Ovary (tissue), 9 donors: ENCODE data around the gene DSCAM. TPM values are rescaled to one million over a fixed set of nuclear protein-coding genes. Genes with fewer than 3 reads are reported as not detected.

Experiments used
- DNase-seq, 5 donors: peaks; one replicate each; pipeline ENCODE4 v3.0.0-alpha.2; 2019 to 2020
- H3K27ac ChIP-seq, 2 donors: fragments of 200-600 bp; one replicate each; pipeline versions ENCODE4 v1.5.1 to v1.8.0; 2019 to 2022
- H3K27me3 ChIP-seq: fragments of 200-600 bp; one replicate; pipeline ENCODE4 v1.8.0; 2022
- H3K36me3 ChIP-seq: fragments of 200-600 bp; sonication (generic); one replicate; pipeline ENCODE4 v1.5.1; 2019
- H3K4me1 ChIP-seq: one replicate; pipeline ENCODE4 v1.8.1; 2013; ENCODE audit warnings: mild to moderate bottlenecking, moderate library complexity; ENCODE audit not compliant: insufficient read depth
- H3K4me3 ChIP-seq: fragments of 200-600 bp; sonication (generic); one replicate; pipeline ENCODE4 v1.5.1; 2017
- H3K9me3 ChIP-seq, 2 donors: fragments of 200-600 bp in 1 of 2; sonication (generic) in 1 of 2; one replicate each; pipeline versions ENCODE4 v1.5.1 to v1.8.1; 2013 to 2019; ENCODE audit warnings: mild to moderate bottlenecking in 1 of 2, moderate library complexity in 1 of 2
- CTCF ChIP-seq, 3 donors: fragments of 450-650 bp in 2 of 3; fragments of 200-600 bp in 1 of 3; IDR thresholded peaks; one replicate each; pipeline versions ENCODE4 v1.5.1 to v1.8.0; 2016 to 2022; ENCODE audit warnings: antibody characterized with exemption in 3 of 3, mild to moderate bottlenecking in 1 of 3
- EP300 ChIP-seq: sonication (generic); formaldehyde crosslinking; IDR thresholded peaks from one replicate; pipeline ENCODE4 v1.6.1; 2017; ENCODE audit warnings: antibody characterized with exemption
- POLR2A ChIP-seq: fragments of 450-650 bp; IDR thresholded peaks from one replicate; pipeline ENCODE4 v1.6.1; 2017; ENCODE audit warnings: antibody characterized with exemption, mild to moderate bottlenecking, moderate library complexity
- WGBS, 3 donors: extraction: QIAGEN DNeasy Blood & Tissue Kit in 1 of 3; methylation state at CpG; one replicate each; pipeline versions ENCODE4 v1.1.5 to v1.1.7; 2013 to 2017; 5-methylcytosine and 5-hydroxymethylcytosine counted together
- intact Hi-C, 4 donors: fragments of 100-400 bp; cut with DNase I; formaldehyde crosslinking; loops; one replicate each; pipeline versions ENCODE4 v1.11.0 to v1.15.1; 2022 to 2023
- polyA plus RNA-seq, 2 donors: library from polyadenylated mRNA; stranded (reverse); fragments of 200-250 nt in 1 of 2; fragments of 350-450 nt in 1 of 2; fragmentation: Illumina TruSeq in 1 of 2; extraction: RNeasy Lipid Tissue Mini Kit (QIAGEN cat#74804) in 1 of 2; gene quantifications; one replicate each; pipeline ENCODE4 v1.2.3, GENCODE V29; 2013 to 2014
- total RNA-seq, 7 donors: library from RNA; depleted of rRNA in 2 of 7; stranded (reverse); fragments of >200 nt in 2 of 7; fragmentation: NEBNext Ultra II Directional in 3 of 7; extraction: Animal tissue kit (Norgen Biotek cat#: 25700) in 3 of 7; gene quantifications; one replicate each; pipeline versions ENCODE4 v1.1.0 to v1.2.4, GENCODE V29; 2016 to 2023
- donor health status: DM: no; HTN: no; CAD: no; lungs with moderate emphysema.
- donor health status: DM: no; HTN: no; CAD: no.
- donor health status: Bipolar disorder and iron deficiency.
- donor health status: DM: yes; HTN: yes; CAD: no.
- donor health status: DM: no; HTN: no; CAD: no.
- donor health status: DM: yes; HTN: yes; CAD: no.

Gene DSCAM
- total and polyA plus RNA-seq, 9 donors = under 0.01 to 0.12 (median 0.04) TPM; not detected in 5

GRCh38 chr21:40118527-40118926 lies 728.4 kb downstream of the DSCAM start:
- H3K4me1 ChIP-seq = no peaks in the 10 kb centered on the region
- H3K27ac ChIP-seq = no peak overlapping the region
- no peak overlapping the region for H3K4me3 ChIP-seq
- no peak for DNase-seq
- intact Hi-C loops = no loop called here
- no peaks in the 10 kb centered on the region for H3K36me3 ChIP-seq
- H3K27me3 ChIP-seq = no peaks in the 10 kb centered on the region
- H3K9me3 ChIP-seq = no peaks in the 10 kb centered on the region
- no peak for TF ChIP-seq EP300
- TF ChIP-seq CTCF (IDR thresholded peaks at IDR 0.05) = no peak
- TF ChIP-seq POLR2A = no peak
- WGBS, 3 donors = 91 to 97% (median 94%) methylated on average over 9 of the region's 9 CpGs

GRCh38 chr21:40117236-40117635 lies 729.7 kb downstream of the DSCAM start:
- TF ChIP-seq CTCF (IDR thresholded peaks at IDR 0.05) (no peak), POLR2A (no peak), EP300 (no peak)
- WGBS, 3 donors = 90 to 91% (median 91%) methylated on average over 4 of the region's 4 CpGs

GRCh38 chr21:40115775-40116174 lies 731.2 kb downstream of the DSCAM start:
- DNase-seq = no peak
- H3K27me3 ChIP-seq = no peaks in the 10 kb centered on the region
- no peaks in the 10 kb centered on the region for H3K36me3 ChIP-seq
- no peaks in the 10 kb centered on the region for H3K4me1 ChIP-seq
- intact Hi-C loops = no loop called here
- no peaks in the 10 kb centered on the region for H3K9me3 ChIP-seq
- TF ChIP-seq CTCF (IDR thresholded peaks at IDR 0.05) (no peak), EP300 (no peak), POLR2A (no peak)
- no peak overlapping the region for H3K27ac ChIP-seq
- no peak overlapping the region for H3K4me3 ChIP-seq

More at GRCh38 chr21:40117236-40117635, 729.7 kb downstream of the DSCAM start:
- no peaks in the 10 kb centered on the region for H3K9me3 ChIP-seq
- intact Hi-C loops = no loop called here
- H3K4me3 ChIP-seq = no peak overlapping the region
- no peaks in the 10 kb centered on the region for H3K4me1 ChIP-seq
- H3K36me3 ChIP-seq = no peaks in the 10 kb centered on the region
- no peak overlapping the region for H3K27ac ChIP-seq
- H3K27me3 ChIP-seq = no peaks in the 10 kb centered on the region
- DNase-seq = no peak

- no peak for DNase-seq
- no peak for TF ChIP-seq POLR2A
- TF ChIP-seq EP300 = no peak
- H3K4me3 ChIP-seq = no peak overlapping the region
- no peaks in the 10 kb centered on the region for H3K9me3 ChIP-seq
- no peak overlapping the region for H3K27ac ChIP-seq
- no peaks in the 10 kb centered on the region for H3K4me1 ChIP-seq
- intact Hi-C loops = loop anchor here in 1 of 4 donors (1.0 kb wide), 1 partner anchor 26 kb away; no protein-coding TSS in a partner anchor
- no peaks in the 10 kb centered on the region for H3K36me3 ChIP-seq
- H3K27me3 ChIP-seq = no peaks in the 10 kb centered on the region
- 66 to 73% (median 71%) methylated on average over 3 of the region's 3 CpGs for WGBS, 3 donors
These were observed 744.3 kb downstream of the DSCAM start for GRCh38 chr21:40102682-40103081.

GRCh38 chr21:40099809-40100208 lies 747.1 kb downstream of the DSCAM start:
- H3K4me1 ChIP-seq = no peaks in the 10 kb centered on the region
- no peaks in the 10 kb centered on the region for H3K9me3 ChIP-seq
- no peaks in the 10 kb centered on the region for H3K27me3 ChIP-seq
- intact Hi-C loops = no loop called here
- DNase-seq = no peak
- no peak overlapping the region for H3K27ac ChIP-seq
- H3K4me3 ChIP-seq = no peak overlapping the region
- TF ChIP-seq CTCF (IDR thresholded peaks at IDR 0.05) = no peak
- TF ChIP-seq POLR2A = no peak
- TF ChIP-seq EP300 = no peak
- H3K36me3 ChIP-seq = no peaks in the 10 kb centered on the region
- WGBS, 3 donors = 79 to 82% (median 81%) methylated on average over 3 of the region's 3 CpGs
